Transverse colon (tissue), 4 donors: ENCODE measurements around the gene CNRIP1. TPM values are rescaled to one million over a fixed set of nuclear protein-coding genes. Genes with fewer than 3 reads are reported as not detected.

ENCODE experiments used
- DNase-seq: peaks from one replicate; pipeline ENCODE4 v3.0.0-alpha.2; 2019
- H3K27ac ChIP-seq, 4 donors: fragments of 200-600 bp; sonication (generic); 2 replicates each; pipeline ENCODE4 v1.5.1; 2016 to 2018; ENCODE audit warnings: inconsistent platforms in 4 of 4
- H3K27me3 ChIP-seq: fragments of 200-600 bp; sonication (generic); 2 replicates; pipeline ENCODE4 v1.5.1; 2017; ENCODE audit warnings: inconsistent platforms
- H3K36me3 ChIP-seq, 4 donors: fragments of 200-600 bp; sonication (generic); 2 replicates each; pipeline ENCODE4 v1.5.1; 2017 to 2019; ENCODE audit warnings: inconsistent platforms in 4 of 4
- H3K4me1 ChIP-seq, 4 donors: fragments of 200-600 bp; sonication (generic); 2 replicates each; pipeline ENCODE4 v1.5.1; 2017 to 2020; ENCODE audit warnings: inconsistent platforms in 4 of 4
- H3K4me3 ChIP-seq, 4 donors: fragments of 200-600 bp; sonication (generic); 1 replicate in 1 of 4; 2 replicates in 3 of 4; pipeline versions ENCODE4 v1.5.1 to v1.6.1; 2017 to 2019; ENCODE audit warnings: inconsistent platforms in 4 of 4
- H3K9me3 ChIP-seq, 2 donors: fragments of 200-600 bp; sonication (generic); 2 replicates each; pipeline ENCODE4 v1.5.1; 2017 to 2019; ENCODE audit warnings: inconsistent platforms in 2 of 2
- EP300 ChIP-seq: sonication (generic); formaldehyde crosslinking; IDR thresholded peaks from one replicate; pipeline ENCODE4 v1.6.1; 2017; ENCODE audit warnings: antibody characterized with exemption, low read depth
- POLR2A ChIP-seq: fragments of 450-650 bp; IDR thresholded peaks from one replicate; pipeline ENCODE4 v1.6.1; 2016; ENCODE audit warnings: antibody characterized with exemption, mild to moderate bottlenecking, moderate library complexity
- POLR2AphosphoS5 ChIP-seq, 3 donors: sonication (generic); formaldehyde crosslinking; IDR thresholded peaks; one replicate each; pipeline ENCODE4 v1.6.1; 2016; ENCODE audit warnings: antibody characterized with exemption in 3 of 3
- WGBS, 2 donors: methylation state at CpG; one replicate each; pipeline ENCODE4 v1.1.5; 2018; ENCODE audit warnings: low coverage in 1 of 2; 5-methylcytosine and 5-hydroxymethylcytosine counted together
- in situ Hi-C, 4 donors: fragments of 200-750 bp; cut with MboI; loops; one replicate each; pipeline versions ENCODE4 v1.15.0 to v1.15.1; 2017; ENCODE audit warnings: low sequenced_read_pairs in 3 of 4, low pct_ligation_motif_present in 1 of 4, low pct_unique_long_range_greater_than_20kb in 1 of 4
- intact Hi-C: fragments of 100-400 bp; cut with DNase I; formaldehyde crosslinking; loops from one replicate; pipeline ENCODE4 v1.15.1; 2023; ENCODE audit warnings: low total_unique reads
- total RNA-seq, 4 donors: library from RNA; depleted of rRNA; stranded (reverse); fragments of >200 nt; gene quantifications; one replicate each; pipeline ENCODE4 v1.1.0, GENCODE V29; 2016
- TF ChIP-seq, protein P1 (sequence below), 5 experiments: fragments of 200-600 bp in 3 of 5; fragments of 450-650 bp in 2 of 5; sonication (generic) in 3 of 5; IDR thresholded peaks; 1 replicate in 2 of 5; 2 replicates in 3 of 5; pipeline ENCODE4 v1.5.1; 2016 to 2017; ENCODE audit warnings: antibody characterized with exemption in 5 of 5, inconsistent platforms in 3 of 5, mild to moderate bottlenecking in 2 of 5, moderate library complexity in 1 of 5

CNRIP1 gene
- total RNA-seq, 4 donors from 2014 or later: 1.4 to 11.6 (median 7.6) TPM; not detected in 1

DNA sequence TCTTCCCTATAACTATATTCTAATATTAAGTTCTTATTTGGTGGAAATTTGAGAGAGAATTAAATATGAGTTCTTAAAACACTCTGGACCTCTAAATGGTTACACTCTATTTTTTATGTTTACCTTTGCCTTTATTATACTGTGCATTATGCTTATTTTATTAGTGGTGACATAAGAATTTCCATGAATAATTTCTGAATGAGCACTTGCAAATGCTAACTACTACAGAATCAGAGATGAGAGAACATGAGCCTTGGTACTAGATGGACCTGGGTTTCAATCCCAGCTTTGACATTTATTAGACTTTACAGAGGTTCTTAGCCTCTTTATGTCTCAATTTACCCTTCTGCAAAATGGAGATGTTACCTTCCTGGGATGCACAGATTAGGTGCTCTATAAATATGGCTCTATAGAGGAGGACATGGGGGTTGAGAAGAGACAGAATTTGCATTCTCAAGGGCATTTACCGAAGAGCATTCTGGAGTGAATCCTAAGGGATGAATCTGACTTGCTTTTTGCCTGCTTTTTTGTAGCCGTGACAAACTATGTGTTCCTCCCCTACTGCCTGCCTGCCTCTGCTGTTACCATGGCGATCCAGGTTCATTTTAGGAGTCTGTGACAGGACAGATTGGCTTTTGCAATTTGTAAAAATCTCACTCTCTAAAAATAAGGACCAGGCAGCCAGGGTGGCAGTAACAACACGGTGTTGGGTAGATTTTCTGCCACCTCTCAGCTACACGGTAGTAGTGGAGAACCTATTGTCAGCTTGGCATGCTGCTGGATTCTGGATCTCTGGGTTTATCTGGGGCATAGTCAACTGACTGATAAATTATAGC, 20.7 kb upstream of the CNRIP1 start:
- Histone ChIP-seq H3K4me3 (no peak overlapping the region), H3K36me3 (no peaks in the 10 kb centered on the region), H3K4me1 (no peaks in the 10 kb centered on the region), H3K27ac (no peak overlapping the region), H3K9me3 (no peaks in the 10 kb centered on the region), H3K27me3 (no peaks in the 10 kb centered on the region)
- WGBS, 2 donors: 35 to 56% methylated on average over 2 to 5 of the region's 5 CpGs
- in situ Hi-C loops (no loop called here), intact Hi-C loops (no loop called here)
- TF ChIP-seq, protein P1, sequence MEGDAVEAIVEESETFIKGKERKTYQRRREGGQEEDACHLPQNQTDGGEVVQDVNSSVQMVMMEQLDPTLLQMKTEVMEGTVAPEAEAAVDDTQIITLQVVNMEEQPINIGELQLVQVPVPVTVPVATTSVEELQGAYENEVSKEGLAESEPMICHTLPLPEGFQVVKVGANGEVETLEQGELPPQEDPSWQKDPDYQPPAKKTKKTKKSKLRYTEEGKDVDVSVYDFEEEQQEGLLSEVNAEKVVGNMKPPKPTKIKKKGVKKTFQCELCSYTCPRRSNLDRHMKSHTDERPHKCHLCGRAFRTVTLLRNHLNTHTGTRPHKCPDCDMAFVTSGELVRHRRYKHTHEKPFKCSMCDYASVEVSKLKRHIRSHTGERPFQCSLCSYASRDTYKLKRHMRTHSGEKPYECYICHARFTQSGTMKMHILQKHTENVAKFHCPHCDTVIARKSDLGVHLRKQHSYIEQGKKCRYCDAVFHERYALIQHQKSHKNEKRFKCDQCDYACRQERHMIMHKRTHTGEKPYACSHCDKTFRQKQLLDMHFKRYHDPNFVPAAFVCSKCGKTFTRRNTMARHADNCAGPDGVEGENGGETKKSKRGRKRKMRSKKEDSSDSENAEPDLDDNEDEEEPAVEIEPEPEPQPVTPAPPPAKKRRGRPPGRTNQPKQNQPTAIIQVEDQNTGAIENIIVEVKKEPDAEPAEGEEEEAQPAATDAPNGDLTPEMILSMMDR (IDR thresholded peaks at IDR 0.05): no peak
- no peak for TF ChIP-seq POLR2AphosphoS5 (IDR thresholded peaks at IDR 0.05)
- no peak for TF ChIP-seq EP300
- TF ChIP-seq POLR2A: no peak
- no peak for DNase-seq

DNA sequence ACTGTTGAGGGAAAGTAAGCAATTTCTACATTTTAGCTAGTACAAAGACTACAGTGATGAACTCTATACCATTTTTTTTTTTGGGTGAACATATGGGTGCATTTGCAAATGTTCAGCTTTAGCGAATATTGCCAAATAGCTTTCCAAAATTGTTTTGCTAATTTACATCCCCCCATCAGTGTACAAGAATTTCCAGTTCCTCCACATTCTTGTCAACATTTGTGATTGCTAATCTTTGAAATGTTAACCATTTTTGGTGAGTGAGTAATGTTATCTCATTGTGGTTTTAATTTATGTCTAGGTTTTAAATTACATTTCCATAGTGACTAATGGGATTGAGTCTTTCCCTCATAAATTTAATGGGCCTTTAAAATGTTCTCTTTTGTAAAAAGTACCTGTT, 16.4 kb upstream of the CNRIP1 start:
- 78 to 81% methylated on average over 1 of the region's 1 CpG for WGBS, 2 donors
- Histone ChIP-seq H3K27me3 (peaks cover 3% of the 10 kb centered on the region), H3K9me3 (no peaks in the 10 kb centered on the region), H3K4me3 (no peak overlapping the region), H3K27ac (no peak overlapping the region), H3K4me1 (no peaks in the 10 kb centered on the region), H3K36me3 (no peaks in the 10 kb centered on the region)
- no peak for TF ChIP-seq EP300
- TF ChIP-seq, protein P1 (IDR thresholded peaks at IDR 0.05): no peak
- TF ChIP-seq POLR2A: no peak
- TF ChIP-seq POLR2AphosphoS5 (IDR thresholded peaks at IDR 0.05): no peak
- in situ Hi-C loops (no loop called here), intact Hi-C loops (loop anchor here (5.0 kb wide), 1 partner anchor 1139 kb away; no protein-coding TSS in a partner anchor)
- no peak for DNase-seq

DNA sequence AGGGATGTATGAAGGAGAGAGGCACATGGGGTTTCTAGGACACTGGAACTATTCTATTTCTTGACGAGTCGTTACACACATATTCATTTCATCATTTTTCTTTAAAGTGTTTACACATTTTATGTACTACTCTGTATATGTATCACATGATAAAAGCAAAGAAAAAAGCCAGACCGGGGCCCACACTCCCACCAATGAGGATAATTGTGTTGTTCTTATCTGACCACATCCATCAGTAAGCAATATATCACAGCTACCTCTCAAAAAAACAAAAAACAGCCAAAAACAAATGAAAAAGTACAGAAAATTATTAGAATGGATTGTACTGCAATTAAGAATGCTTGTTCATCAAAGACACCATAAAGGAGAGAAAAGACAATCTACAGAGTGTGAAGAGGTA, 14.2 kb upstream of the CNRIP1 start:
- intact Hi-C loops: no loop called here

DNA sequence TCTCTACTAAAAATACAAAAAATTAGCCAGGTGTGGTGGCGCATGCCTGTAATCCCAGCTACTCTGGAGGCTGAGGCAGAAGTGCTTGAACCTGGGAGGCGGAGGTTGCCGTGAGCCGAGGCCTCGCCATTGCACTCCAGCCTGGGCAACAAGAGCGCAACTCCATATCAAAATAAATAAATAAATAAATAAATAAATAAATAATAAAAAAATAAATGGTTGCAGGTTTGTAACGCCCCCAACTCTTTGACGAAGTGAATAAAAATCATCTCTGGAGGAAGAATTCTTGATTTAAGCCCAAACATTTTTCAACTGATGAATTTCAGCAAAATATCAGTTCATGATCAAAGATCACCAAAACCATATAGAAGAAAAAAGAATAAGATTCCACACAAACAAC, 13.3 kb upstream of the CNRIP1 start:
- intact Hi-C loops: no loop called here
- H3K36me3 ChIP-seq: no peaks in the 10 kb centered on the region
- no peaks in the 10 kb centered on the region for H3K4me1 ChIP-seq
- no peaks in the 10 kb centered on the region for H3K9me3 ChIP-seq
- H3K27ac ChIP-seq: no peak overlapping the region
- DNase-seq: no peak
- in situ Hi-C loops: no loop called here
- no peak overlapping the region for H3K4me3 ChIP-seq
- no peak for TF ChIP-seq POLR2AphosphoS5 (IDR thresholded peaks at IDR 0.05)
- H3K27me3 ChIP-seq: peaks cover 3% of the 10 kb centered on the region
- 79 to 89% methylated on average over 6 to 8 of the region's 8 CpGs for WGBS, 2 donors

More for the DNA sequence above, 14.2 kb upstream of the CNRIP1 start:
- no peak overlapping the region for H3K4me3 ChIP-seq
- DNase-seq: no peak
- 66 to 79% methylated on average over 3 of the region's 3 CpGs for WGBS, 2 donors
- H3K9me3 ChIP-seq: no peaks in the 10 kb centered on the region
- TF ChIP-seq, protein P1 (IDR thresholded peaks at IDR 0.05): no peak
- TF ChIP-seq POLR2A: no peak
- TF ChIP-seq POLR2AphosphoS5 (IDR thresholded peaks at IDR 0.05): no peak
- TF ChIP-seq EP300: no peak
- H3K36me3 ChIP-seq: no peaks in the 10 kb centered on the region
- no peak overlapping the region for H3K27ac ChIP-seq
- H3K27me3 ChIP-seq: peaks cover 3% of the 10 kb centered on the region
- no peaks in the 10 kb centered on the region for H3K4me1 ChIP-seq
- in situ Hi-C loops: no loop called here
